HepG2 (cell line): ENCODE data around the gene CORO1C. TPM values are rescaled to one million over a fixed set of nuclear protein-coding genes. Genes with fewer than 3 reads are reported as not detected.

Experiments
- CBFB ChIP-seq: sonication (generic); formaldehyde crosslinking; IDR thresholded peaks from 2 replicates; pipeline ENCODE4 v1.4.0; 2020; ENCODE audit warnings: missing genetic modification reagents
- FOXA1 ChIP-seq, 2 experiments: fragments of 450-650 bp in 1 of 2; sonication (generic) in 1 of 2; formaldehyde crosslinking in 1 of 2; IDR thresholded peaks; 2 replicates each; pipeline versions ENCODE4 v1.4.0 to v1.6.1; 2016 to 2020; ENCODE audit warnings: missing genetic modification reagents in 1 of 2
- FOXO1 ChIP-seq: sonication (generic); formaldehyde crosslinking; IDR thresholded peaks from 2 replicates; pipeline ENCODE4 v1.4.0; 2020; ENCODE audit warnings: missing genetic modification reagents
- KDM5A ChIP-seq: fragments of 200-600 bp; sonication (generic); IDR thresholded peaks from 2 replicates; pipeline ENCODE4 v1.7.0; 2018; ENCODE audit warnings: antibody characterized with exemption, mild to moderate bottlenecking, low read length, borderline replicate concordance
- MAF1 ChIP-seq: sonication (generic); formaldehyde crosslinking; IDR thresholded peaks from 2 replicates; pipeline ENCODE4 v1.5.0; 2020; ENCODE audit warnings: missing genetic modification reagents, borderline replicate concordance
- MAZ ChIP-seq, 2 experiments: sonication (generic) in 1 of 2; formaldehyde crosslinking in 1 of 2; IDR thresholded peaks; 2 replicates each; pipeline versions ENCODE4 v1.5.0 to v1.6.1; 2012 to 2020; ENCODE audit warnings: low read depth in 2 of 2, mild to moderate bottlenecking in 2 of 2, borderline replicate concordance in 1 of 2, improper control_type of control experiment in 1 of 2, low read length in 1 of 2, missing genetic modification reagents in 1 of 2, moderate library complexity in 1 of 2
- NR2F2 ChIP-seq: IDR thresholded peaks from 2 replicates; pipeline ENCODE4 v1.6.1; 2012; ENCODE audit warnings: low read depth, inconsistent platforms, borderline replicate concordance
- RFX1 ChIP-seq: fragments of 450-650 bp; IDR thresholded peaks from 2 replicates; pipeline ENCODE4 v1.6.1; 2017
- TBL1XR1 ChIP-seq: fragments of 150-350 bp; IDR thresholded peaks from 2 replicates; pipeline ENCODE4 v1.6.1; 2014; ENCODE audit warnings: borderline replicate concordance, low read length; ENCODE audit not compliant: partially characterized antibody
- THYN1 ChIP-seq: sonication (generic); formaldehyde crosslinking; IDR thresholded peaks from 2 replicates; pipeline ENCODE4 v1.8.1; 2023; ENCODE audit warnings: low read depth, mild to moderate bottlenecking, moderate library complexity, missing genetic modification reagents, borderline replicate concordance
- ZNF552 ChIP-seq: sonication (generic); formaldehyde crosslinking; IDR thresholded peaks from 2 replicates; pipeline ENCODE4 v1.9.0; 2022; ENCODE audit warnings: missing genetic modification reagents, mild to moderate bottlenecking, borderline replicate concordance
- ZNF660 ChIP-seq: sonication (generic); formaldehyde crosslinking; IDR thresholded peaks from 2 replicates; pipeline ENCODE4 v1.5.1; 2020; ENCODE audit warnings: mild to moderate bottlenecking, low read depth, missing genetic modification reagents, borderline replicate concordance
- ZNF839 ChIP-seq: sonication (generic); formaldehyde crosslinking; IDR thresholded peaks from 2 replicates; pipeline ENCODE4 v1.4.0; 2020; ENCODE audit warnings: missing genetic modification reagents, mild to moderate bottlenecking, borderline replicate concordance
- polyA plus RNA-seq, 8 experiments: library from polyadenylated mRNA; depleted of rRNA in 3 of 8; stranded (reverse) in 7 of 8; unstranded in 1 of 8; fragments of >200 nt; fragmentation: Illumina TruSeq in 4 of 8; extraction: Trizol in 4 of 8; gene quantifications; 2 replicates each; pipeline versions ENCODE4 v1.2.1 to v1.2.3, GENCODE V29; 2011 to 2016; ENCODE audit warnings: low read depth in 4 of 8, missing spikeins in 1 of 8, mixed read lengths in 1 of 8; ENCODE audit not compliant: insufficient read depth in 1 of 8
- total RNA-seq, 5 experiments: library from RNA; depleted of rRNA; stranded (reverse); fragments of >200 nt; fragmentation: Illumina TruSeq; extraction: Trizol; gene quantifications; 2 replicates each; pipeline ENCODE4 v1.2.3, GENCODE V29; 2016; ENCODE audit warnings: low read depth in 1 of 5
- TF ChIP-seq, protein P1 (sequence below): sonication (generic); formaldehyde crosslinking; IDR thresholded peaks from 2 replicates; pipeline ENCODE4 v1.5.0; 2020; ENCODE audit warnings: mild to moderate bottlenecking, missing genetic modification reagents, borderline replicate concordance
- TF ChIP-seq, protein P2 (sequence below): IDR thresholded peaks from 2 replicates; pipeline ENCODE4 v1.6.1; 2016; ENCODE audit warnings: missing compliant biosample characterization, missing genetic modification reagents, borderline replicate concordance
- TF ChIP-seq, protein P3 (sequence below), 2 experiments: sonication (generic) in 1 of 2; formaldehyde crosslinking in 1 of 2; IDR thresholded peaks; 2 replicates each; pipeline versions ENCODE4 v1.4.0 to v1.6.1; 2016 to 2020; ENCODE audit warnings: borderline replicate concordance in 1 of 2, low read depth in 1 of 2, mild to moderate bottlenecking in 1 of 2, missing genetic modification reagents in 1 of 2

CORO1C gene
- total and polyA plus RNA-seq, 2 of the 13 experiments (the other 11 are each of a cell fraction or from before 2014, with no cell fraction given), result 73.7 to 131 TPM

- TF ChIP-seq, protein P1, sequence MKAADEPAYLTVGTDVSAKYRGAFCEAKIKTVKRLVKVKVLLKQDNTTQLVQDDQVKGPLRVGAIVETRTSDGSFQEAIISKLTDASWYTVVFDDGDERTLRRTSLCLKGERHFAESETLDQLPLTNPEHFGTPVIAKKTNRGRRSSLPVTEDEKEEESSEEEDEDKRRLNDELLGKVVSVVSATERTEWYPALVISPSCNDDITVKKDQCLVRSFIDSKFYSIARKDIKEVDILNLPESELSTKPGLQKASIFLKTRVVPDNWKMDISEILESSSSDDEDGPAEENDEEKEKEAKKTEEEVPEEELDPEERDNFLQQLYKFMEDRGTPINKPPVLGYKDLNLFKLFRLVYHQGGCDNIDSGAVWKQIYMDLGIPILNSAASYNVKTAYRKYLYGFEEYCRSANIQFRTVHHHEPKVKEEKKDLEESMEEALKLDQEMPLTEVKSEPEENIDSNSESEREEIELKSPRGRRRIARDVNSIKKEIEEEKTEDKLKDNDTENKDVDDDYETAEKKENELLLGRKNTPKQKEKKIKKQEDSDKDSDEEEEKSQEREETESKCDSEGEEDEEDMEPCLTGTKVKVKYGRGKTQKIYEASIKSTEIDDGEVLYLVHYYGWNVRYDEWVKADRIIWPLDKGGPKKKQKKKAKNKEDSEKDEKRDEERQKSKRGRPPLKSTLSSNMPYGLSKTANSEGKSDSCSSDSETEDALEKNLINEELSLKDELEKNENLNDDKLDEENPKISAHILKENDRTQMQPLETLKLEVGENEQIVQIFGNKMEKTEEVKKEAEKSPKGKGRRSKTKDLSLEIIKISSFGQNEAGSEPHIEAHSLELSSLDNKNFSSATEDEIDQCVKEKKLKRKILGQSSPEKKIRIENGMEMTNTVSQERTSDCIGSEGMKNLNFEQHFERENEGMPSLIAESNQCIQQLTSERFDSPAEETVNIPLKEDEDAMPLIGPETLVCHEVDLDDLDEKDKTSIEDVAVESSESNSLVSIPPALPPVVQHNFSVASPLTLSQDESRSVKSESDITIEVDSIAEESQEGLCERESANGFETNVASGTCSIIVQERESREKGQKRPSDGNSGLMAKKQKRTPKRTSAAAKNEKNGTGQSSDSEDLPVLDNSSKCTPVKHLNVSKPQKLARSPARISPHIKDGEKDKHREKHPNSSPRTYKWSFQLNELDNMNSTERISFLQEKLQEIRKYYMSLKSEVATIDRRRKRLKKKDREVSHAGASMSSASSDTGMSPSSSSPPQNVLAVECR (CRISPR knock-in tag), result peak; percentile 78
- no peak for TF ChIP-seq THYN1 (CRISPR knock-in tag)
- TF ChIP-seq, protein P2, sequence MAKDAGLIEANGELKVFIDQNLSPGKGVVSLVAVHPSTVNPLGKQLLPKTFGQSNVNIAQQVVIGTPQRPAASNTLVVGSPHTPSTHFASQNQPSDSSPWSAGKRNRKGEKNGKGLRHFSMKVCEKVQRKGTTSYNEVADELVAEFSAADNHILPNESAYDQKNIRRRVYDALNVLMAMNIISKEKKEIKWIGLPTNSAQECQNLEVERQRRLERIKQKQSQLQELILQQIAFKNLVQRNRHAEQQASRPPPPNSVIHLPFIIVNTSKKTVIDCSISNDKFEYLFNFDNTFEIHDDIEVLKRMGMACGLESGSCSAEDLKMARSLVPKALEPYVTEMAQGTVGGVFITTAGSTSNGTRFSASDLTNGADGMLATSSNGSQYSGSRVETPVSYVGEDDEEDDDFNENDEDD (CRISPR knock-in tag), result peak; percentile 28; the same call in 1 of the 2 replicates
- TF ChIP-seq NR2F2, result peak; percentile 82; the same call in 1 of the 2 replicates
- TF ChIP-seq FOXA1 (IDR thresholded peaks at IDR 0.05), result no peak
- TF ChIP-seq FOXA1 (CRISPR knock-in tag; IDR thresholded peaks at IDR 0.05), result peak; percentile 58; the same call in 1 of the 2 replicates
- TF ChIP-seq ZNF552, result no peak
- TF ChIP-seq, protein P3, sequence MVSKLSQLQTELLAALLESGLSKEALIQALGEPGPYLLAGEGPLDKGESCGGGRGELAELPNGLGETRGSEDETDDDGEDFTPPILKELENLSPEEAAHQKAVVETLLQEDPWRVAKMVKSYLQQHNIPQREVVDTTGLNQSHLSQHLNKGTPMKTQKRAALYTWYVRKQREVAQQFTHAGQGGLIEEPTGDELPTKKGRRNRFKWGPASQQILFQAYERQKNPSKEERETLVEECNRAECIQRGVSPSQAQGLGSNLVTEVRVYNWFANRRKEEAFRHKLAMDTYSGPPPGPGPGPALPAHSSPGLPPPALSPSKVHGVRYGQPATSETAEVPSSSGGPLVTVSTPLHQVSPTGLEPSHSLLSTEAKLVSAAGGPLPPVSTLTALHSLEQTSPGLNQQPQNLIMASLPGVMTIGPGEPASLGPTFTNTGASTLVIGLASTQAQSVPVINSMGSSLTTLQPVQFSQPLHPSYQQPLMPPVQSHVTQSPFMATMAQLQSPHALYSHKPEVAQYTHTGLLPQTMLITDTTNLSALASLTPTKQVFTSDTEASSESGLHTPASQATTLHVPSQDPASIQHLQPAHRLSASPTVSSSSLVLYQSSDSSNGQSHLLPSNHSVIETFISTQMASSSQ (IDR thresholded peaks at IDR 0.05; ENCODE audit: low read depth), result no peak
- TF ChIP-seq, protein P3 (CRISPR knock-in tag; IDR thresholded peaks at IDR 0.05; ENCODE audit: borderline replicate concordance), result peak; percentile 42; the same call in 1 of the 2 replicates
- 0 out of 2 replicates have a peak, but pooled peaks have one; percentile 16 for TF ChIP-seq KDM5A
- TF ChIP-seq ZNF660 (CRISPR knock-in tag), result no peak
- no peak for TF ChIP-seq MAF1 (CRISPR knock-in tag)
- 0 out of 2 replicates have a peak, but pooled peaks have one; percentile 32 for TF ChIP-seq CBFB (CRISPR knock-in tag)
- TF ChIP-seq MAZ (IDR thresholded peaks at IDR 0.05; ENCODE audit: borderline replicate concordance, low read depth, low read length), result no peak
- TF ChIP-seq MAZ (CRISPR knock-in tag; IDR thresholded peaks at IDR 0.05; ENCODE audit: low read depth), result peak; percentile 55
- no peak for TF ChIP-seq ZNF839 (CRISPR knock-in tag)
- TF ChIP-seq FOXO1 (CRISPR knock-in tag), result peak; percentile 82
- TF ChIP-seq TBL1XR1, result peak; percentile 80
- peak; percentile 94 for TF ChIP-seq RFX1
These were observed 42.8 kb upstream of the CORO1C start (continued) for GRCh38 chr12:108773798-108774788.
